Neural progenitor cell (in vitro differentiated cells): ENCODE measurements around the gene DNLZ. TPM values are rescaled to one million over a fixed set of nuclear protein-coding genes. Genes with fewer than 3 reads are reported as not detected.
"Not testable (repeated sequence)": the region's sequence is repeated elsewhere in the genome, so short reads cannot be mapped to it uniquely, and the experiment has no call there.

Source experiments
- DNase-seq: peaks from one replicate; pipeline ENCODE4 v3.0.0-alpha.2; 2016; ENCODE audit warnings: low spot score
- H2AFZ ChIP-seq: fragments of 200-600 bp; sonication (generic); replicated peaks from 2 replicates; pipeline ENCODE4 v1.6.1; 2016; ENCODE audit warnings: antibody characterized with exemption
- H3F3A ChIP-seq: fragments of 200-600 bp; sonication (generic); 2 replicates; pipeline ENCODE4 v1.6.1; 2016; ENCODE audit warnings: antibody characterized with exemption, low read depth
- H3K27ac ChIP-seq: fragments of 200-600 bp; sonication (generic); 2 replicates; pipeline ENCODE4 v1.5.1; 2016; ENCODE audit warnings: mild to moderate bottlenecking
- H3K27me3 ChIP-seq: fragments of 200-600 bp; sonication (generic); 2 replicates; pipeline ENCODE4 v1.6.1; 2016; ENCODE audit warnings: mild to moderate bottlenecking, moderate library complexity
- H3K36me3 ChIP-seq: fragments of 200-600 bp; sonication (generic); 2 replicates; pipeline ENCODE4 v1.5.1; 2016
- H3K4me1 ChIP-seq: fragments of 200-600 bp; sonication (generic); 2 replicates; pipeline ENCODE4 v1.6.1; 2016; ENCODE audit warnings: mixed run types
- H3K4me2 ChIP-seq: fragments of 200-600 bp; sonication (generic); 2 replicates; pipeline ENCODE4 v1.6.1; 2016
- H3K4me3 ChIP-seq: fragments of 200-600 bp; sonication (generic); 2 replicates; pipeline ENCODE4 v1.5.1; 2016
- H3K79me2 ChIP-seq: fragments of 200-600 bp; sonication (generic); 2 replicates; pipeline ENCODE4 v1.6.1; 2016; ENCODE audit warnings: low read depth
- H3K9ac ChIP-seq: fragments of 200-600 bp; sonication (generic); 2 replicates; pipeline ENCODE4 v1.6.1; 2016
- H3K9me3 ChIP-seq: fragments of 200-600 bp; sonication (generic); 2 replicates; pipeline ENCODE4 v1.5.1; 2016; ENCODE audit warnings: low read depth
- H4K20me1 ChIP-seq: fragments of 200-600 bp; sonication (generic); 2 replicates; pipeline ENCODE4 v1.6.1; 2016; ENCODE audit warnings: low read depth
- H3K27ac Mint-ChIP-seq: 3 replicates; pipeline ENCODE4 v1.8.0; 2021; ENCODE audit warnings: mixed read lengths
- H3K27me3 Mint-ChIP-seq: 2 replicates; pipeline ENCODE4 v1.8.0; 2022; ENCODE audit warnings: low read depth, mild to moderate bottlenecking, inconsistent platforms, moderate library complexity, mixed read lengths; ENCODE audit not compliant: insufficient read depth
- H3K36me3 Mint-ChIP-seq: 3 replicates; pipeline ENCODE4 v1.8.0; 2021; ENCODE audit warnings: mixed read lengths
- H3K4me1 Mint-ChIP-seq: 3 replicates; pipeline ENCODE4 v1.8.0; 2021; ENCODE audit warnings: mixed read lengths
- H3K4me3 Mint-ChIP-seq: 3 replicates; pipeline ENCODE4 v1.8.0; 2021; ENCODE audit warnings: mild to moderate bottlenecking, moderate library complexity, mixed read lengths
- H3K9me3 Mint-ChIP-seq: 3 replicates; pipeline ENCODE4 v1.8.0; 2020; ENCODE audit warnings: mixed read lengths
- EZH2 ChIP-seq: fragments of 200-600 bp; sonication (generic); IDR thresholded peaks from 2 replicates; pipeline ENCODE4 v1.6.1; 2017; ENCODE audit warnings: antibody characterized with exemption, mild to moderate bottlenecking, moderate library complexity
- EZH2phosphoT487 ChIP-seq: fragments of 200-600 bp; sonication (generic); IDR thresholded peaks from 2 replicates; pipeline ENCODE4 v1.6.1; 2017; ENCODE audit warnings: antibody characterized with exemption
- total RNA-seq: library from RNA; depleted of rRNA; stranded (reverse); fragments of >200 nt; gene quantifications from 2 replicates; pipeline ENCODE4 v1.2.3, GENCODE V29; 2015; ENCODE audit warnings: low replicate concordance
- TF ChIP-seq, protein P1 (sequence below): fragments of 200-600 bp; sonication (generic); IDR thresholded peaks from 2 replicates; pipeline ENCODE4 v1.5.1; 2017; ENCODE audit warnings: antibody characterized with exemption, mild to moderate bottlenecking

DNLZ gene
- total RNA-seq, 1 donor from 2014 or later = 3.4 TPM

DNA sequence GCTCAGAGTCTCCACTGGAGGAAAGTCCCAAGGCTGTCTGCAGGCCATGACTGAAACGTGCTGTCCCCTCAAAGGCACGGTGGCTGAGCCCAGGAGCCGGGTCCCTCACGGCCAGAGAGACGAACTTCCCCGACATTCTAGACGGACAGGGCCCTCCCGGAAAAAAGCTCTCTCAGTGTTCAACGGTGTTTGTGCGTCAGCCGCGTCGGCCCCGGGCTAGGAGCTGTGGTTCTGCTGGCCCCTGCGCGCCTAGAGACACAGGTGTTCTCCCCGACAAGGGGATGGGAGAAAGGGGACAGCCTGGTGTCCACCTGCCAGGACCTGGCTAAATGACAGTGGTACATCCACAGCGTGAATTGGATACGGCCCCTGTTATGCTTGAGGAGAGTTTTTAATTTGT, 42.0 kb downstream of the DNLZ start:
- Histone ChIP-seq H3K27ac (no peak overlapping the region), H3K9ac (no peak overlapping the region), H2AFZ (no peak overlapping the region), H4K20me1 (no peaks in the 10 kb centered on the region), H3K79me2 (no peaks in the 10 kb centered on the region), H3K4me1 (peaks cover 8% of the 10 kb centered on the region), H3F3A (peaks cover 6% of the 10 kb centered on the region), H3K9me3 (peaks cover 3% of the 10 kb centered on the region), H3K4me3 (no peak overlapping the region), H3K36me3 (no peaks in the 10 kb centered on the region), H3K27me3 (no peaks in the 10 kb centered on the region), H3K4me2 (no peak overlapping the region)
- H3K4me3 Mint-ChIP-seq = no peak overlapping the region
- peaks cover 11% of the 10 kb centered on the region for H3K27me3 Mint-ChIP-seq
- no peaks in the 10 kb centered on the region for H3K9me3 Mint-ChIP-seq
- TF ChIP-seq, protein P1, sequence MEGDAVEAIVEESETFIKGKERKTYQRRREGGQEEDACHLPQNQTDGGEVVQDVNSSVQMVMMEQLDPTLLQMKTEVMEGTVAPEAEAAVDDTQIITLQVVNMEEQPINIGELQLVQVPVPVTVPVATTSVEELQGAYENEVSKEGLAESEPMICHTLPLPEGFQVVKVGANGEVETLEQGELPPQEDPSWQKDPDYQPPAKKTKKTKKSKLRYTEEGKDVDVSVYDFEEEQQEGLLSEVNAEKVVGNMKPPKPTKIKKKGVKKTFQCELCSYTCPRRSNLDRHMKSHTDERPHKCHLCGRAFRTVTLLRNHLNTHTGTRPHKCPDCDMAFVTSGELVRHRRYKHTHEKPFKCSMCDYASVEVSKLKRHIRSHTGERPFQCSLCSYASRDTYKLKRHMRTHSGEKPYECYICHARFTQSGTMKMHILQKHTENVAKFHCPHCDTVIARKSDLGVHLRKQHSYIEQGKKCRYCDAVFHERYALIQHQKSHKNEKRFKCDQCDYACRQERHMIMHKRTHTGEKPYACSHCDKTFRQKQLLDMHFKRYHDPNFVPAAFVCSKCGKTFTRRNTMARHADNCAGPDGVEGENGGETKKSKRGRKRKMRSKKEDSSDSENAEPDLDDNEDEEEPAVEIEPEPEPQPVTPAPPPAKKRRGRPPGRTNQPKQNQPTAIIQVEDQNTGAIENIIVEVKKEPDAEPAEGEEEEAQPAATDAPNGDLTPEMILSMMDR = no peak
- TF ChIP-seq EZH2 (no peak), EZH2phosphoT487 (no peak)
- peaks cover under 1% of the 10 kb centered on the region for H3K36me3 Mint-ChIP-seq
- no peak overlapping the region for H3K27ac Mint-ChIP-seq
- no peak for DNase-seq
- peaks cover 19% of the 10 kb centered on the region for H3K4me1 Mint-ChIP-seq

DNA sequence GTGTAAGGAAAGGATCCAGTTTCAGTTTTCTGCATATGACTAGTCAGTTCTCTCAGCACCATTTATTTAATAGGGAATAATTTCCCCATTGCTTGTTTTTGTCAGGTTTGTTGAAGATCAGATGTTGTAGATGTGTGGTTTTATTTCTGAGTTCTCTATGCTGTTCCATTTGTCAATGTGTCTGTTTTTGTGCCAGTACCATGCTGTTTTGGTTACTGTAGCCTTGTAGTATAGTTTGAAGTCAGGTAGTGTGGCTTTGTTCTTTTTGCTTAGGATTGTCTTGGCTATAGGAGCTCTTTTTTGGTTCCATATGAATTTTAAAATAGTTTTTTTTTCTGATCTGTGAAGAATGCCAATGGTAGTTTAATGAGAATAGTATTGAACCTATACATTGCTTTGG, 42.6 kb downstream of the DNLZ start:
- H3K4me3 Mint-ChIP-seq, H3K9me3 Mint-ChIP-seq, H3K4me1 ChIP-seq, H3K4me2 ChIP-seq, H2AFZ ChIP-seq, DNase-seq, H3K27me3 ChIP-seq, H3K27ac ChIP-seq, H4K20me1 ChIP-seq, H3K9me3 ChIP-seq, H3K36me3 ChIP-seq, H3K79me2 ChIP-seq, H3K27ac Mint-ChIP-seq, H3K36me3 Mint-ChIP-seq, H3K4me3 ChIP-seq, H3F3A ChIP-seq, H3K9ac ChIP-seq: not testable (repeated sequence)
- peaks cover 16% of the 10 kb centered on the region for H3K27me3 Mint-ChIP-seq
- peaks cover 17% of the 10 kb centered on the region for H3K4me1 Mint-ChIP-seq

DNA sequence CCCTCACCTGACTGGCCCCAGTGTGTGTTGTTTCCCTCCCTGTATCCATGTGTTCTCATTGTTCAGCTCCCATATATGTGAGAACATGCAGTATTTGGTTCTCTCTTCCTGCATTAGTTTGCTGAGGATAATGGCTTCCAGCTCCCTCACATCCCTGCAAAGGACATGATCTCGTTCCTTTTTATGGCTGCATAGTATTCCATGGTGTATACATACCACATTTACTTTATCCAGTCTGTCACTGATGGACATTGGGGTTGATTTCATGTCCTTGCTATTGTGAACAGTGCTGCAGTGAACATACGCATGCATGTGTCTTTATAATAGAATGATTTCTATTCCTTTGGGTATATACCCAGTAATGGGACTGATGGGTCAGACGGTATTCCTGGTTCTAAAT, 43.6 kb downstream of the DNLZ start:
- H3K27ac Mint-ChIP-seq, H3F3A ChIP-seq: not testable (repeated sequence)

DNA sequence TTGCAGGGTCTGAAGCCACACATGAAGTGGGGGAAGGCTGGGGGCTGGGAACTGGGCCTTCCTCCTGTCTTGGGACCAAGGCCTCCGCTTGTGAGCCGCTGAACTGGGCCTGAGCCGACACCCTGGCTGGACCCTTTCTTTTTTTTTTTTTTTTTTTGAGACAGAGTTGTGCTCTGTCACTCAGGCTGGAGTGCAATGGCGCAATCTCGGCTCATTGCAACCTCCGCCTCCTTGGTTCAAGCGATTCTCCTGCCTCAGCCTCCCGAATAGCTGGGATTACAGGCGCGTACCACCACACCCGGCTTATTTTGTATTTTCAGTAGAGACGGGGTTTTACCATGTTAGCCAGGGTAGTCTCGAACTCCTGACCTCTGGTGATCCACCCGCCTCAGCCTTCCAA, 44.3 kb downstream of the DNLZ start:
- not testable (repeated sequence) for H3K4me3 Mint-ChIP-seq, DNase-seq, H3K4me1 ChIP-seq, H3K9me3 ChIP-seq, H3K36me3 Mint-ChIP-seq, H3K27ac Mint-ChIP-seq, H3K4me2 ChIP-seq, H3K27ac ChIP-seq, H3K4me3 ChIP-seq, H4K20me1 ChIP-seq, H3F3A ChIP-seq, H3K79me2 ChIP-seq, H3K9ac ChIP-seq, H3K27me3 ChIP-seq, H2AFZ ChIP-seq, H3K36me3 ChIP-seq
- H3K27me3 Mint-ChIP-seq = peaks cover 13% of the 10 kb centered on the region
- peaks cover 22% of the 10 kb centered on the region for H3K9me3 Mint-ChIP-seq
- H3K4me1 Mint-ChIP-seq = peaks cover 15% of the 10 kb centered on the region

More for the DNA sequence above, 43.6 kb downstream of the DNLZ start:
- H4K20me1 ChIP-seq, H3K4me3 ChIP-seq, H3K36me3 ChIP-seq, H3K27me3 ChIP-seq, DNase-seq, H3K4me3 Mint-ChIP-seq, H3K79me2 ChIP-seq, H3K9ac ChIP-seq, H3K27ac ChIP-seq, H2AFZ ChIP-seq, H3K36me3 Mint-ChIP-seq, H3K9me3 ChIP-seq, H3K4me2 ChIP-seq, H3K4me1 ChIP-seq: not testable (repeated sequence)
- peaks cover 16% of the 10 kb centered on the region for H3K9me3 Mint-ChIP-seq
- H3K27me3 Mint-ChIP-seq = peaks cover 13% of the 10 kb centered on the region
- peaks cover 15% of the 10 kb centered on the region for H3K4me1 Mint-ChIP-seq

DNA sequence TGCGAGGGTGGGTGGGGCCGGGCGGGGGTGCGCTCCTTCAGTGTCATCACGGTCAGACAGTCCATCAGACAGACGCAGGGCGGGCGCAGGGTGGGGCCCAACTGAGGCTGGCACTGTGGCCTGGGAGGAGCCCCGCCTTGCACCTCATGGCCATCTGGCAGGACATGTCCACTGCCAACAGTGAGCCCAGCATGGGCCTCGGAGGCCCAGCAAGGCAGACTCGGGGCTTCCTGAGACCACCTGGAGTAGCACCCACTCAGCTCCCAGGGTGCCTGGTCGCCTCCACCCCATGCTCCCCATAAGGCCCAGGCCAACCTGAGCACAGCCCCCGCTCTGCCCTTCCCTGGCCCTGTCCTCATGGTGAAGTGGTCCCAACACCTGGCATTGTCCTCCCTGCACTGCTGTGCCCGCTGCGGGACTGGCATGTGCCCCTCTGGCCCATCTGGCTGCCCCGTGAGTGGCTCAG, 44.7 kb downstream of the DNLZ start:
- no peaks in the 10 kb centered on the region for H3K4me1 ChIP-seq
- H3F3A ChIP-seq = no peaks in the 10 kb centered on the region
- DNase-seq = no peak
- peaks cover 15% of the 10 kb centered on the region for H3K4me1 Mint-ChIP-seq
- H3K27me3 ChIP-seq = no peaks in the 10 kb centered on the region
- H3K36me3 ChIP-seq = no peaks in the 10 kb centered on the region
- no peak overlapping the region for H3K4me3 ChIP-seq
- no peak overlapping the region for H3K4me2 ChIP-seq
- no peak overlapping the region for H3K27ac ChIP-seq
- H3K27me3 Mint-ChIP-seq = peaks cover 13% of the 10 kb centered on the region
- H3K9me3 ChIP-seq = peaks cover 3% of the 10 kb centered on the region
- H3K27ac Mint-ChIP-seq = no peak overlapping the region
- TF ChIP-seq EZH2phosphoT487 = no peak
- H3K36me3 Mint-ChIP-seq = peaks cover 5% of the 10 kb centered on the region
- H3K9ac ChIP-seq = no peak overlapping the region
- H3K79me2 ChIP-seq = no peaks in the 10 kb centered on the region
- no peak overlapping the region for H3K4me3 Mint-ChIP-seq
- no peak overlapping the region for H2AFZ ChIP-seq
- H3K9me3 Mint-ChIP-seq = peaks cover 22% of the 10 kb centered on the region
- H4K20me1 ChIP-seq = no peaks in the 10 kb centered on the region
